ENCODE data around the gene PDE7B.

- TF ChIP-seq, protein P1, sequence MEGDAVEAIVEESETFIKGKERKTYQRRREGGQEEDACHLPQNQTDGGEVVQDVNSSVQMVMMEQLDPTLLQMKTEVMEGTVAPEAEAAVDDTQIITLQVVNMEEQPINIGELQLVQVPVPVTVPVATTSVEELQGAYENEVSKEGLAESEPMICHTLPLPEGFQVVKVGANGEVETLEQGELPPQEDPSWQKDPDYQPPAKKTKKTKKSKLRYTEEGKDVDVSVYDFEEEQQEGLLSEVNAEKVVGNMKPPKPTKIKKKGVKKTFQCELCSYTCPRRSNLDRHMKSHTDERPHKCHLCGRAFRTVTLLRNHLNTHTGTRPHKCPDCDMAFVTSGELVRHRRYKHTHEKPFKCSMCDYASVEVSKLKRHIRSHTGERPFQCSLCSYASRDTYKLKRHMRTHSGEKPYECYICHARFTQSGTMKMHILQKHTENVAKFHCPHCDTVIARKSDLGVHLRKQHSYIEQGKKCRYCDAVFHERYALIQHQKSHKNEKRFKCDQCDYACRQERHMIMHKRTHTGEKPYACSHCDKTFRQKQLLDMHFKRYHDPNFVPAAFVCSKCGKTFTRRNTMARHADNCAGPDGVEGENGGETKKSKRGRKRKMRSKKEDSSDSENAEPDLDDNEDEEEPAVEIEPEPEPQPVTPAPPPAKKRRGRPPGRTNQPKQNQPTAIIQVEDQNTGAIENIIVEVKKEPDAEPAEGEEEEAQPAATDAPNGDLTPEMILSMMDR (tag by site-specific recombination; IDR thresholded peaks at IDR 0.05) = no peak
- TF ChIP-seq, protein P2, sequence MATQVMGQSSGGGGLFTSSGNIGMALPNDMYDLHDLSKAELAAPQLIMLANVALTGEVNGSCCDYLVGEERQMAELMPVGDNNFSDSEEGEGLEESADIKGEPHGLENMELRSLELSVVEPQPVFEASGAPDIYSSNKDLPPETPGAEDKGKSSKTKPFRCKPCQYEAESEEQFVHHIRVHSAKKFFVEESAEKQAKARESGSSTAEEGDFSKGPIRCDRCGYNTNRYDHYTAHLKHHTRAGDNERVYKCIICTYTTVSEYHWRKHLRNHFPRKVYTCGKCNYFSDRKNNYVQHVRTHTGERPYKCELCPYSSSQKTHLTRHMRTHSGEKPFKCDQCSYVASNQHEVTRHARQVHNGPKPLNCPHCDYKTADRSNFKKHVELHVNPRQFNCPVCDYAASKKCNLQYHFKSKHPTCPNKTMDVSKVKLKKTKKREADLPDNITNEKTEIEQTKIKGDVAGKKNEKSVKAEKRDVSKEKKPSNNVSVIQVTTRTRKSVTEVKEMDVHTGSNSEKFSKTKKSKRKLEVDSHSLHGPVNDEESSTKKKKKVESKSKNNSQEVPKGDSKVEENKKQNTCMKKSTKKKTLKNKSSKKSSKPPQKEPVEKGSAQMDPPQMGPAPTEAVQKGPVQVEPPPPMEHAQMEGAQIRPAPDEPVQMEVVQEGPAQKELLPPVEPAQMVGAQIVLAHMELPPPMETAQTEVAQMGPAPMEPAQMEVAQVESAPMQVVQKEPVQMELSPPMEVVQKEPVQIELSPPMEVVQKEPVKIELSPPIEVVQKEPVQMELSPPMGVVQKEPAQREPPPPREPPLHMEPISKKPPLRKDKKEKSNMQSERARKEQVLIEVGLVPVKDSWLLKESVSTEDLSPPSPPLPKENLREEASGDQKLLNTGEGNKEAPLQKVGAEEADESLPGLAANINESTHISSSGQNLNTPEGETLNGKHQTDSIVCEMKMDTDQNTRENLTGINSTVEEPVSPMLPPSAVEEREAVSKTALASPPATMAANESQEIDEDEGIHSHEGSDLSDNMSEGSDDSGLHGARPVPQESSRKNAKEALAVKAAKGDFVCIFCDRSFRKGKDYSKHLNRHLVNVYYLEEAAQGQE (tag by site-specific recombination; IDR thresholded peaks at IDR 0.05) = no peak
- TF ChIP-seq ZNF521 (tag by site-specific recombination; IDR thresholded peaks at IDR 0.05) = no peak
These were observed 181.9 kb downstream of the PDE7B start for GRCh38 chr6:136033416-136033815.

All from HEK293 (cell line).